ENCODE measurements around the gene GNAI1. TPM values are rescaled to one million over a fixed set of nuclear protein-coding genes. Genes with fewer than 3 reads are reported as not detected.
"Not testable (repeated sequence)": the region's sequence is repeated elsewhere in the genome, so short reads cannot be mapped to it uniquely, and the experiment has no call there.

GNAI1 gene
- total RNA-seq, 1 experiment from 2014 or later, result 20.5 TPM

- no TSS peak for BruUV-seq (replicated peaks)
- no peak for DNase-seq
- H3K36me3 Mint-ChIP-seq (ENCODE audit: insufficient read depth, unreplicated experiment), result no peaks in the 10 kb centered on the region
- CTCF ChIA-PET, result no interaction called here
- no peak for TF ChIP-seq CTCF (IDR thresholded peaks at IDR 0.05; ENCODE audit: unreplicated experiment)
- H3K4me3 Mint-ChIP-seq (ENCODE audit: low read depth, unreplicated experiment), result no peak overlapping the region
- intact Hi-C loops (cut with micrococcal nuclease; ENCODE audit: unreplicated experiment), result no loop called here
- no peaks in the 10 kb centered on the region for H3K9me3 Mint-ChIP-seq (ENCODE audit: low read depth, unreplicated experiment)
- no peaks in the 10 kb centered on the region for H3K27me3 Mint-ChIP-seq (ENCODE audit: unreplicated experiment)
- no peak overlapping the region for H3K27ac Mint-ChIP-seq (ENCODE audit: unreplicated experiment)
- peaks cover 20% of the 10 kb centered on the region for H3K4me1 Mint-ChIP-seq (ENCODE audit: low read depth, unreplicated experiment)
Observed at GRCh38 chr7:80153446-80153845, 18.8 kb downstream of the GNAI1 start.

- no peaks in the 10 kb centered on the region for H3K9me3 Mint-ChIP-seq (ENCODE audit: low read depth, unreplicated experiment)
- H3K36me3 Mint-ChIP-seq (ENCODE audit: insufficient read depth, unreplicated experiment), result no peaks in the 10 kb centered on the region
- CTCF ChIA-PET, result no interaction called here
- intact Hi-C loops (cut with micrococcal nuclease; ENCODE audit: unreplicated experiment), result no loop called here
- BruUV-seq (replicated peaks), result no TSS peak
- TF ChIP-seq CTCF (IDR thresholded peaks at IDR 0.05; ENCODE audit: unreplicated experiment), result no peak
- peaks cover 20% of the 10 kb centered on the region for H3K4me1 Mint-ChIP-seq (ENCODE audit: low read depth, unreplicated experiment)
- no peak overlapping the region for H3K27ac Mint-ChIP-seq (ENCODE audit: unreplicated experiment)
- no peak for DNase-seq
- H3K4me3 Mint-ChIP-seq (ENCODE audit: low read depth, unreplicated experiment), result no peak overlapping the region
- no peaks in the 10 kb centered on the region for H3K27me3 Mint-ChIP-seq (ENCODE audit: unreplicated experiment)
Observed at GRCh38 chr7:80154656-80155333, 20.2 kb downstream of the GNAI1 start.

- CTCF ChIA-PET, result no interaction called here
- H3K4me3 Mint-ChIP-seq (ENCODE audit: low read depth, unreplicated experiment), result no peak overlapping the region
- peaks cover 15% of the 10 kb centered on the region for H3K4me1 Mint-ChIP-seq (ENCODE audit: low read depth, unreplicated experiment)
- H3K27ac Mint-ChIP-seq (ENCODE audit: unreplicated experiment), result no peak overlapping the region
- intact Hi-C loops (cut with micrococcal nuclease; ENCODE audit: unreplicated experiment), result no loop called here
- H3K27me3 Mint-ChIP-seq (ENCODE audit: unreplicated experiment), result no peaks in the 10 kb centered on the region
- H3K36me3 Mint-ChIP-seq (ENCODE audit: insufficient read depth, unreplicated experiment), result no peaks in the 10 kb centered on the region
- DNase-seq, result no peak
- no TSS peak for BruUV-seq (replicated peaks)
- no peaks in the 10 kb centered on the region for H3K9me3 Mint-ChIP-seq (ENCODE audit: low read depth, unreplicated experiment)
- TF ChIP-seq CTCF (IDR thresholded peaks at IDR 0.05; ENCODE audit: unreplicated experiment), result no peak
Observed at GRCh38 chr7:80155374-80155773, 20.7 kb downstream of the GNAI1 start.

GRCh38 chr7:80157770-80158169 is 23.1 kb downstream of the GNAI1 start:
- CTCF ChIA-PET; intact Hi-C loops (cut with micrococcal nuclease; ENCODE audit: unreplicated experiment); H3K4me3 Mint-ChIP-seq (ENCODE audit: low read depth, unreplicated experiment); H3K27me3 Mint-ChIP-seq (ENCODE audit: unreplicated experiment); H3K9me3 Mint-ChIP-seq (ENCODE audit: low read depth, unreplicated experiment); BruUV-seq (replicated peaks); H3K27ac Mint-ChIP-seq (ENCODE audit: unreplicated experiment); H3K4me1 Mint-ChIP-seq (ENCODE audit: low read depth, unreplicated experiment); DNase-seq; H3K36me3 Mint-ChIP-seq (ENCODE audit: insufficient read depth, unreplicated experiment): not testable (repeated sequence)

- BruUV-seq (replicated peaks), result no TSS peak
- Mint-ChIP-seq H3K9me3 (ENCODE audit: low read depth, unreplicated experiment) (peaks cover 3% of the 10 kb centered on the region), H3K4me1 (ENCODE audit: low read depth, unreplicated experiment) (no peaks in the 10 kb centered on the region), H3K4me3 (ENCODE audit: low read depth, unreplicated experiment) (no peak overlapping the region), H3K36me3 (ENCODE audit: insufficient read depth, unreplicated experiment) (no peaks in the 10 kb centered on the region), H3K27ac (ENCODE audit: unreplicated experiment) (no peak overlapping the region), H3K27me3 (ENCODE audit: unreplicated experiment) (no peaks in the 10 kb centered on the region)
- no peak for TF ChIP-seq CTCF (IDR thresholded peaks at IDR 0.05; ENCODE audit: unreplicated experiment)
- intact Hi-C loops (cut with micrococcal nuclease; ENCODE audit: unreplicated experiment), result no loop called here
- no peak for DNase-seq
- CTCF ChIA-PET, result no interaction called here
Observed at GRCh38 chr7:80159802-80160201, 25.2 kb downstream of the GNAI1 start.
